Body of pancreas (tissue), 4 donors: ENCODE results near the gene ZNF71.

Experiments used
- POLR2A ChIP-seq, 3 donors: fragments of 450-650 bp; IDR thresholded peaks; one replicate each; pipeline ENCODE4 v1.6.1; 2016; ENCODE audit warnings: antibody characterized with exemption in 3 of 3, mild to moderate bottlenecking in 2 of 3
- TF ChIP-seq, protein P1 (sequence below), 7 experiments: fragments of 450-650 bp in 4 of 7; fragments of 200-600 bp in 3 of 7; sonication (generic) in 3 of 7; IDR thresholded peaks; one replicate each; pipeline ENCODE4 v1.5.1; 2016 to 2019; ENCODE audit warnings: antibody characterized with exemption in 7 of 7

DNA sequence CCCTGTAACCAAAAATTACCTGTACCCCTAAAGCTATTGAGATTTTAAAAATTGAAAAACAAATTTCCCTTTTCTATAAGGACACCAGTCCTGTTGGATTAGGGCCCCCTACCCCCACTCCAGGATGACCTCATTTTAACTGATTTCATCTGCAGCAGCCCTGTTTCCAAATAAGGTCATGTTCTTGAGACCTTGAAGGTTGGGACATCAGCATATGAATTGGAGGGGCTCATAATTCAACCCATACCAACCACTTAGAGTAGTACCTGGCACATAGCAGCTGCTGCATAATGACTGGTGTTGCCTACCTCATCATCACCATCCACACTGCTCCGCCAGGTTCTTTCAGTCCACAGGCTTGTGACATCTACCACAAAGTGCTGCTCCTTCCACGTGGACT lies 17.6 kb downstream of the ZNF71 start:
- TF ChIP-seq POLR2A (IDR thresholded peaks at IDR 0.05) = no peak
- TF ChIP-seq, protein P1, sequence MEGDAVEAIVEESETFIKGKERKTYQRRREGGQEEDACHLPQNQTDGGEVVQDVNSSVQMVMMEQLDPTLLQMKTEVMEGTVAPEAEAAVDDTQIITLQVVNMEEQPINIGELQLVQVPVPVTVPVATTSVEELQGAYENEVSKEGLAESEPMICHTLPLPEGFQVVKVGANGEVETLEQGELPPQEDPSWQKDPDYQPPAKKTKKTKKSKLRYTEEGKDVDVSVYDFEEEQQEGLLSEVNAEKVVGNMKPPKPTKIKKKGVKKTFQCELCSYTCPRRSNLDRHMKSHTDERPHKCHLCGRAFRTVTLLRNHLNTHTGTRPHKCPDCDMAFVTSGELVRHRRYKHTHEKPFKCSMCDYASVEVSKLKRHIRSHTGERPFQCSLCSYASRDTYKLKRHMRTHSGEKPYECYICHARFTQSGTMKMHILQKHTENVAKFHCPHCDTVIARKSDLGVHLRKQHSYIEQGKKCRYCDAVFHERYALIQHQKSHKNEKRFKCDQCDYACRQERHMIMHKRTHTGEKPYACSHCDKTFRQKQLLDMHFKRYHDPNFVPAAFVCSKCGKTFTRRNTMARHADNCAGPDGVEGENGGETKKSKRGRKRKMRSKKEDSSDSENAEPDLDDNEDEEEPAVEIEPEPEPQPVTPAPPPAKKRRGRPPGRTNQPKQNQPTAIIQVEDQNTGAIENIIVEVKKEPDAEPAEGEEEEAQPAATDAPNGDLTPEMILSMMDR (IDR thresholded peaks at IDR 0.05) = no peak
